ENCODE data around the gene SIRPA. TPM values are rescaled to one million over a fixed set of nuclear protein-coding genes. Genes with fewer than 3 reads are reported as not detected.
A peak's percentile ranks its signal among the peaks of the same experiment; 100 is the strongest.

Gene SIRPA
- total RNA-seq, 2 experiments from 2014 or later = 0.05 TPM; not detected in 1

DNA sequence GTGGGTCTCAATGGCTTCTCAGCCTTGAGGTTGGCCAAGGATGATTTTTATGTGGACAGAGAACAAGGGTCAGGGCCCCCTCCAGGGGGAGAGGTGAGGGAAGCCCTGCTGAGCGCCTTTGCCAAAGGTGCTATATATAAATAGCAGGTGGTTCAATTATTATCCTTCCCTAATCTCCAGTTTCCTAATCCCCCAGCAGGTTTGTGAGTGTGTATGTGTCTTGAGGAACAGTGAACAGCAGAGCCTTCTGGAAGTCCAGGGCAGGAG lies 3.2 kb upstream of the SIRPA start:
- ChIA-PET POLR2A (interaction anchor here (0.6 kb wide), 1 partner anchor 111 kb away, joined by 3 read pairs; no protein-coding TSS in a partner anchor), CTCF (no interaction called here)
- ATAC-seq (no peak), DNase-seq (no peak)
- H3K27me3 Mint-ChIP-seq = peaks cover 52% of the 10 kb centered on the region
- H3K9me3 Mint-ChIP-seq (ENCODE audit: low read depth) = no peaks in the 10 kb centered on the region
- H3K27ac Mint-ChIP-seq = no peak overlapping the region
- no peaks in the 10 kb centered on the region for H3K4me1 Mint-ChIP-seq
- intact Hi-C loops (cut with DNase I, micrococcal nuclease) = no loop called here
- H3K4me3 Mint-ChIP-seq = no peak overlapping the region
- H3K36me3 Mint-ChIP-seq (ENCODE audit: low read depth) = no peaks in the 10 kb centered on the region

GRCh38 chr20:1893721-1894470 lies 1.3 kb upstream of the SIRPA start:
- ATAC-seq (no peak), DNase-seq (no peak)
- peaks cover 56% of the 10 kb centered on the region for H3K27me3 Mint-ChIP-seq
- intact Hi-C loops (cut with DNase I, micrococcal nuclease) = loop anchor here in 1 of 2 experiments (2.0 kb wide), 2 partner anchors 71 to 91 kb away; no protein-coding TSS in a partner anchor
- H3K4me1 Mint-ChIP-seq = no peaks in the 10 kb centered on the region
- H3K27ac Mint-ChIP-seq = no peak overlapping the region
- ChIA-PET POLR2A (no interaction called here), CTCF (no interaction called here)
- no peaks in the 10 kb centered on the region for H3K9me3 Mint-ChIP-seq (ENCODE audit: low read depth)
- peak overlapping the region; percentile 4 for H3K4me3 Mint-ChIP-seq
- H3K36me3 Mint-ChIP-seq (ENCODE audit: low read depth) = no peaks in the 10 kb centered on the region

DNA sequence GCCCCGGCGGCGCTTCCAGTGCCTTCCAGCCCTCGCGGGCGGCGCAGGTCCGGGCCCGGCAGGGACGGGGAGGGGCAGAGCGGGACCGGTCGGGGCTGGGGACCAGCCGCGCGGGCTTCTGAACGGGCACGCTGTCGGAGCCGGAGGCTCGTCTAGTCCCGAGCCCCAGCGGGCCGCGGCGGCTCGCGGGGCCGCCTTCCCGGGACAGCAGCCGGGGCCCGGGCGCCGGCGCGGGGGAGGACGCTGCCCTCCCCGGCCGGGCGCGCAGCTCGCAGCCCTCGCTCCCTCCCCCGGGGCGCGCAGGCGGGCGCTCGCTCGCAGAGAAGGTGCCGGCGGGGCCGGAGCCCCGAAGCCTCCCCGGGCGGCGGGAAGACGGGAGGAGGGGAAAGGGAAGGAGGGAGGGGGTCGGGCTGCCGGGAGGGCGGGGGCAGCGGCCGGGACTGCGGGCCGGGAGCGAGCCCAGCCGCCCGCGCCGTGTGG lies 696 bp upstream of the SIRPA start:
- Mint-ChIP-seq H3K36me3 (ENCODE audit: low read depth) (no peaks in the 10 kb centered on the region), H3K4me1 (no peaks in the 10 kb centered on the region), H3K4me3 (no peak overlapping the region), H3K27ac (no peak overlapping the region), H3K27me3 (peaks cover 57% of the 10 kb centered on the region), H3K9me3 (ENCODE audit: low read depth) (no peaks in the 10 kb centered on the region)
- DNase-seq = peak; percentile 32
- ChIA-PET POLR2A (no interaction called here), CTCF (no interaction called here)
- peak; percentile 51 for ATAC-seq
- intact Hi-C loops (cut with DNase I, micrococcal nuclease) = loop anchor here in 1 of 2 experiments (2.0 kb wide), 2 partner anchors 70 to 92 kb away; no protein-coding TSS in a partner anchor

DNA sequence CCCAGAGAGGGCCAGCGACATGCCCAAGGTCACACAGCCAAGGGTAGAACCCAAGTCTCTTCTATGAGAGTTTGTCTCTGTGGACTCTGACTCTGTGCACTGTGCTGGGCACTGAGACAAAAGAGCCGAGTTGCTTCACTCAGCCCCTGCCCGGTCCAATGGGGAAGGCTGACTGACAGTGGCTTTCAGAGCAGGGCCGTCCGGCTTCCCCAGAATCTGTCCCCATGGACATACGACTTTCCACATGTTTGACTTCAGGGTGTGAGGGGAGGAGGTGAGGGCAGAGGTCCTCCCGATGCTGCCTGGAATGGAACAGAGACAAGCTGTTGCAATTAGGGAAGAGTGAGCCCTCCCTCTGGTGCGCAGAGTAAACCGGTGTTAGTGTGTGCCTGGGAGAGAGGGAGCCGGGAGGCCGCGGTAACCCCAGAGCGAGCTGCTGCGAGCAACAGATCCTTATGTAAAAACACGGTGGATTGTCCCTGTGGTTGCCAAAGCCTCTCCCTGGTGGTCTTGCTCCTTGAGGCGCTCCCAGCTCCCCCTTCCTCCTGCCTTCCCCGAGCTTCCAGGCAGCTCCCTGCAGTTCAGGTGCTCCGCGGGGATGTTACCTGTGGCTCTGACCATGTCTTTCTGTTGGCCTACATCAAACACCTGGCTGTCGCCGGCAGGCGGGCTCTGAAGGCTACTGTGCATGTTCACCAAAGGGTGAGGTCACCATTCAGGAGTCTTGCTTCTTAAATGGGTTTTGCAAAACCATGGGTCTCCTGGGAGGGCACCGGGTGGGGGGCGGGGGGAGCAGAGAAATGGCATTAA lies 672 bp downstream of the SIRPA start:
- Mint-ChIP-seq H3K4me1 (no peaks in the 10 kb centered on the region), H3K4me3 (peak overlapping the region; percentile 35), H3K36me3 (ENCODE audit: low read depth) (no peaks in the 10 kb centered on the region), H3K27me3 (peaks cover 58% of the 10 kb centered on the region), H3K27ac (no peak overlapping the region), H3K9me3 (ENCODE audit: low read depth) (no peaks in the 10 kb centered on the region)
- intact Hi-C loops (cut with DNase I, micrococcal nuclease) = loop anchor here in 1 of 2 experiments (2.0 kb wide), 2 partner anchors 69 to 93 kb away; no protein-coding TSS in a partner anchor
- no peak for ATAC-seq
- no peak for DNase-seq
- ChIA-PET POLR2A (no interaction called here), CTCF (no interaction called here)

GRCh38 chr20:1896484-1897258 lies 1.5 kb downstream of the SIRPA start:
- ChIA-PET POLR2A (no interaction called here), CTCF (interaction anchor here (0.7 kb wide), 1 partner anchor 262 kb away, joined by 4 read pairs; no protein-coding TSS in a partner anchor)
- Mint-ChIP-seq H3K9me3 (ENCODE audit: low read depth) (no peaks in the 10 kb centered on the region), H3K4me3 (no peak overlapping the region), H3K4me1 (no peaks in the 10 kb centered on the region), H3K27ac (no peak overlapping the region), H3K36me3 (ENCODE audit: low read depth) (no peaks in the 10 kb centered on the region), H3K27me3 (peaks cover 52% of the 10 kb centered on the region)
- ATAC-seq (no peak), DNase-seq (no peak)
- intact Hi-C loops (cut with DNase I, micrococcal nuclease) = no loop called here

DNA sequence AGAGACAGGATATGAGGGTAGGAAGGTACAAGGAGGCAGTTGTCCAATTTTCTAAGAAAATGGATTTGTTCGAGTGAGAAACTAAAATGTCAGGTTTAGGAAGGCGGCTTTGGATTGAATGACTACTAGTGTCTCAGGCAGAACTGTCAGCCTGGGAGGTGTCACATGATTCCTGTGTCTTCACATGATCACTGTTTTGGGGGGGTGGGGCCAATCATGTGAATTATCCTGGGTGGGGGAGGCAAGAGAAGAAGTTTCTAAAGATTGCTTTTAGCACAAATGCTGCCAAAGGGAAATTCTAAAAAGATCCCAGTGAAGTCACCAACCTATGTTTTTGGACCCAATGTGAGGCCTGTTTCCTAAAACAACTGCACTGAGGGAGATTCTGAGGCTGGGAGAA lies 2.3 kb downstream of the SIRPA start:
- H3K9me3 Mint-ChIP-seq (ENCODE audit: low read depth) = no peaks in the 10 kb centered on the region
- no peaks in the 10 kb centered on the region for H3K36me3 Mint-ChIP-seq (ENCODE audit: low read depth)
- POLR2A ChIA-PET = no interaction called here
- ATAC-seq (no peak), DNase-seq (no peak)
- H3K4me3 Mint-ChIP-seq = no peak overlapping the region
- H3K27me3 Mint-ChIP-seq = peaks cover 43% of the 10 kb centered on the region
- no peaks in the 10 kb centered on the region for H3K4me1 Mint-ChIP-seq
- no peak overlapping the region for H3K27ac Mint-ChIP-seq
- CTCF ChIA-PET = interaction anchor here (0.7 kb wide), 1 partner anchor 261 kb away, joined by 4 read pairs; no protein-coding TSS in a partner anchor
- intact Hi-C loops (cut with DNase I, micrococcal nuclease) = no loop called here

DNA sequence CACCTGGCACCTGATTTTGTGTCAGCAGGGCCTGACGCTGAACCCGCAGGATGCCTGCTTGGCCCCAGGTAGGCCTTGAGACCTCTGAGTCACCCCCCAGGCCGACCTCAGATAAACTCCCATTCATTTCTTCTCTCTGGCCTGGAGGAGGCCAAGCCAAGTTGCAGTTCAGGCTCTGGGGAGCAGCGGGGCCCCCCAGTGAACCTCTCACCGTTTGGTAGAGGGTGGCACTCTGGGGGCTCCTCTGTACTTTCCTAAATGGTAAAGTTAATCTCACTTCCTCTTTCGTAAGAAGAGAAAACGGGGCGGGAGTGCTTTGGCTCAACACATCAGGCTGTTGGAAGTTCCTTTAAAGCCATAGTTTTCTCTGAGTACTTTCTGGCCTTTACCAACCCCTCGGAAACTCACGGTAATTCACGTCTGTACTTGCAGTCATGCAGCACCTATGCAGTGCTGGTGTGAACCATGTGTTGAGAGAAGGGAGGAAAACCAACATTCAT lies 2.8 kb downstream of the SIRPA start:
- ATAC-seq (no peak), DNase-seq (no peak)
- Mint-ChIP-seq H3K9me3 (ENCODE audit: low read depth) (no peaks in the 10 kb centered on the region), H3K4me1 (no peaks in the 10 kb centered on the region), H3K27ac (no peak overlapping the region), H3K36me3 (ENCODE audit: low read depth) (no peaks in the 10 kb centered on the region), H3K4me3 (no peak overlapping the region), H3K27me3 (peaks cover 39% of the 10 kb centered on the region)
- intact Hi-C loops (cut with DNase I, micrococcal nuclease) = no loop called here
- ChIA-PET CTCF (no interaction called here), POLR2A (no interaction called here)

DNA sequence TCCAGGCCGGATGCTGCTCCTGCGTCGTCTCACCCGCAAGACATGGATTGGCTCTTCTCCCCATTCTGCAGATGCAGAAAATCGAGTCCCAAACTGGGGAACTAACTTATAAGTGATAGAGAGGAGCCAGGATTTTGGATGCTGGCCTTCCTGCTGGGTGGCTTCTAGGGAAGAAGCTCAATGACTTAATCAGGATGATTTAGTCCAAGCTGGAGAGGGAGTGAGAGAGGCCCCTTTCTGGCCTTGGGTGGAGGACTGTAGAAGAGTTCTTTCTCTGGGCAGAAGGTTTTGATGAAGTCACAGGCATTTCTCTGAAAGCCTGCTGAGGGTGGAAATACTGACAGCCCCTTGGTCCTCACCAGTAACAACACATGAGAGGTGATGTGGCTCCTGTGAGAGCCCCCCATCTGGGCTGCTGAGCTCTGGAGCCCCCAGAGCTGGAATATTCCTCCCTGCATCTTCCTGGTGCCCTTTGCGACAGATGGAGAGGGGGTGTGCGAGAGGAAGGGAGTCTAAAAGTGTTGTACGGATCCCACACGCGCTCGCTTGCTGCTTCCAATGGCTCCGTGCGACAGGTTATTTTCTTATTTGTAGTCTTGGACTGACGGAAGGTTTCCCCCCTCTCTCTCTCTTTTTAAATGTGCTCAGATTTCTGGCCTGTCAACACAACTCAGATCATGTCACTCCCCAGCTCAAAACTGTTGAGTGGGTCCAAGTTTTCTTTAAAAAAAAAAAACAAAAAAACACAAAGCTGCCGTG lies 3.5 kb downstream of the SIRPA start:
- ChIA-PET CTCF (no interaction called here), POLR2A (no interaction called here)
- intact Hi-C loops (cut with DNase I, micrococcal nuclease) = no loop called here
- Mint-ChIP-seq H3K36me3 (ENCODE audit: low read depth) (no peaks in the 10 kb centered on the region), H3K4me1 (no peaks in the 10 kb centered on the region), H3K4me3 (no peak overlapping the region), H3K9me3 (ENCODE audit: low read depth) (no peaks in the 10 kb centered on the region), H3K27me3 (peaks cover 34% of the 10 kb centered on the region), H3K27ac (no peak overlapping the region)
- no peak for DNase-seq
- ATAC-seq = no peak

DNA sequence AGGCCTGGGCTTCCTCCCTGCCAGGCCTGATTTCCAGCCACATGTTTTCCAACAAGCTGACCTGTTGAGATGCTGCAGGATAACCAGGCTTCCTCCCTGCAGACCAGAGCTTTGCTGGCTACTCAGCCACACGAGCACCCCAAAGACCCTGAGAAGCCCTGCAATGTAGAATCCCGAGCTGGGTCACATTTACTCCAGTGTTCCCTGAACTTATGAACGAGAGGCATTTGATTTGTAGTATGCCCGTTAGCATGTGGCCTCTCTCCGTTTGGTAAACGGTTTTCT lies 4.0 kb downstream of the SIRPA start:
- Mint-ChIP-seq H3K36me3 (ENCODE audit: low read depth) (no peaks in the 10 kb centered on the region), H3K4me3 (no peak overlapping the region), H3K27me3 (peaks cover 30% of the 10 kb centered on the region), H3K4me1 (no peaks in the 10 kb centered on the region), H3K27ac (no peak overlapping the region), H3K9me3 (ENCODE audit: low read depth) (no peaks in the 10 kb centered on the region)
- no peak for ATAC-seq
- POLR2A ChIA-PET = no interaction called here
- CTCF ChIA-PET = no interaction called here
- DNase-seq = no peak
- intact Hi-C loops (cut with DNase I, micrococcal nuclease) = no loop called here

GRCh38 chr20:1900321-1900801 lies 5.2 kb downstream of the SIRPA start:
- ChIA-PET CTCF (no interaction called here), POLR2A (no interaction called here)
- Mint-ChIP-seq H3K4me1 (no peaks in the 10 kb centered on the region), H3K27me3 (peaks cover 28% of the 10 kb centered on the region), H3K4me3 (no peak overlapping the region), H3K9me3 (ENCODE audit: low read depth) (no peaks in the 10 kb centered on the region), H3K27ac (no peak overlapping the region), H3K36me3 (ENCODE audit: low read depth) (no peaks in the 10 kb centered on the region)
- no peak for ATAC-seq
- intact Hi-C loops (cut with DNase I, micrococcal nuclease) = no loop called here
- no peak for DNase-seq

DNA sequence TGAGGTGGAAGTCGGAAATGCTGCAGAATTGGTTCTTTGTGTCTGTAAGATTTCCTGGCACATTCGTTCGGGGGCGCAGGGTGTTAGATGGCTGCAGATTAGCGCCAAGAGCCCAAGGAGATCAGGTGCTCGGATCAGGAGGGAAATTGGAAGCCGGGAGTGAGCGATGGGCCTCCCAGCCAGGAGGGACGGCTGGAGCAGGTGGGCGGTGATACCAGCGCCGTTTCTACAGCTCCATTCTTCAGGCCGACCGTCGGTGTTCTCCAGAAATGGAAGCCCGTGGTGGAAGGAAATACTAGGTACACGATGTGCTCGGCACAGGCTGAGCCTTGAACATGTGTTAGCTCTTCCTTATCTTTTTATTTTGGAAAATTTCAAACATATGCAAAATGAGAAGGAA lies 6.5 kb downstream of the SIRPA start:
- POLR2A ChIA-PET = no interaction called here
- no peak overlapping the region for H3K27ac Mint-ChIP-seq
- intact Hi-C loops (cut with DNase I, micrococcal nuclease) = no loop called here
- DNase-seq (no peak), ATAC-seq (no peak)
- H3K4me1 Mint-ChIP-seq = no peaks in the 10 kb centered on the region
- H3K36me3 Mint-ChIP-seq (ENCODE audit: low read depth) = no peaks in the 10 kb centered on the region
- no peak overlapping the region for H3K4me3 Mint-ChIP-seq
- no peaks in the 10 kb centered on the region for H3K9me3 Mint-ChIP-seq (ENCODE audit: low read depth)
- peaks cover 17% of the 10 kb centered on the region for H3K27me3 Mint-ChIP-seq
- CTCF ChIA-PET = no interaction called here
